GM21529 (cell line): ENCODE measurements around the gene ACSM3.
"Not testable (repeated sequence)": the region's sequence is repeated elsewhere in the genome, so short reads cannot be mapped to it uniquely, and the experiment has no call there.

ENCODE experiments used
- ATAC-seq: cut with Tn5 transposase; IDR thresholded peaks from one replicate; pipeline ENCODE4 v1.9.1; 2021; ENCODE audit not compliant: unreplicated experiment

The ACSM3 gene

DNA sequence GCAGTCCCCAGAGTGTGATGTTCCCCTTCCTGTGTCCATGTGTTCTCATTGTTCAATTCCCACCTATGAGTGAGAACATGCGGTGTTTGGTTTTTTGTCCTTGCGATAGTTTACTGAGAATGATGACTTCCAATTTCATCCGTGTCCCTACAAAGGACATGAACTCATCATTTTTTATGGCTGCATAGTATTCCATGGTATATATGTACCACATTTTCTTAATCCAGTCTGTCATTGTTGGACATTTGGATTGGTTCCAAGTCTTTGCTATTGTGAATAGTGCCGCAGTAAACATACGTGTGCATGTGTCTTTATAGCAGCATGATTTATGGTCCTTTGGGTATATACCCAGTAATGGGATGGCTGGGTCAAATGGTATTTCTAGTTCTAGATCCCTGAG, 8.0 kb upstream of the ACSM3 start:
- ATAC-seq, result not testable (repeated sequence)

DNA sequence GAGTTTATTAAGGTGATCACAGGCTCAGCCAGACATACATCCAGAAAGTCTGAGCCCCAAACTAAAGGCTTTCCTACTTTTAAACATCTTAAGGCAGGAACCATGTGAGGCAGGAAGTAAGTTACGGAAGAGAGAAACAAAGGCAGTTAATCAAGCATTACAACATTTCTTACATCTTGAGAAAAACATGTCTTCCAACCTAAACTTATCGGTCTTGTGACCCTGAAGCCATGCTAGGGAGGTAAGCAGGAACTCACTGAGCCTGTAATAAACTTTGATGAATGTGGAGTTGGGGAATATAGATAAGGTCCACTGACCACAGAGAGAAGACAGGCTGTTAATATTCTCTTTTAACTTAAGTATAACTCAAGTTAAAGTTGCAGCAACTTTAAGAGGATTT, 3.5 kb upstream of the ACSM3 start:
- no peak for ATAC-seq

DNA sequence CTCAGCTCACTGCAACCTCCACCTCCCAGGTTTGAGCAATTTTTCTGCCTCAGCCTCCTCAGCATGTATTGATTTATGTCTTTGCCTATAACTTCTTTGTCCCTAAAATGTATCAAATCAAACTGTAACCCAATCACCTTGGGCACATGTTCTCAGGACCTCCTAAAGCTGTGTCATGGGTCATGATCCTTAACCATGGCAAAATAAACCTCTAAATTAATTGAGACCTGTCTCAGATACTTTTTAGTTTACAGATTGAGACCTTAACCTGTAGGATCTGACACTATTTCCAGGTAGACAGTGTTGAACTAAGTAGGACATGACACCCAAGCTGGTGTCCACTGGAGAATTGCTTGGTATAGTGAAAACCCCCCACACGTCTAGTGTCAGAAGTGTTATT, 2.6 kb upstream of the ACSM3 start:
- no peak for ATAC-seq

DNA sequence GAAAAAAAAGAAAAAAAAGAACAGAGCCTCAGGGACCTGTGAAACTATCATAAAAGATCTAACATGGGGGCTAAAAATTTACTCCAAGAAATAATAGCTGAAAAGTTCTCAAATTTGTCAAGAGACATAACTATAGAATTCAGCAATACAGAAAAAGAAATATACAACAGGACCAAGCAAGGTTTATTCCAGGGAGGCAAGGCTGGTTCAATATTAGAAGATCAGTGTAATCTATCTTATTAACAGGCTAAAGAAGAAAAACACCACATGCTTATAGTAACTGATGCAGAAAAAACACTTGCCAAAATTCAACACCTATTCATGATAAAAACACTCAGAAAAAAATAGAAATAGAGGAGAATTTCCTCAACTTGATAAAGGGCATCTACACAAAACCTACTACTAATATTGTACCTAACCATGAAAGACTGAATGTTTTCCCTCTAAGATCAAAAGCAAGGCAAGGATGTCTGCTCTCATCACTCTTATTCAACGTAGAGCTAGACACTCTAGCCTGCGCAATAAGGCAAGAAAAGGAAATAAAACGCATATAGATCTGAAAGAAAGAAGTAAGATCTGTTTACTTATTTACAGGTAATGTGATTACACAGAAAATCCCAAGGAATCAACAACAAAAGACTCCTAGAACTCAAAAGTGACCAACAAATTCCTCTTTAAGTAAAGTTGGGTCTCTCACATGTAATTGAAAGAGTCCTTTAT, 1.2 kb upstream of the ACSM3 start:
- ATAC-seq, result no peak

DNA sequence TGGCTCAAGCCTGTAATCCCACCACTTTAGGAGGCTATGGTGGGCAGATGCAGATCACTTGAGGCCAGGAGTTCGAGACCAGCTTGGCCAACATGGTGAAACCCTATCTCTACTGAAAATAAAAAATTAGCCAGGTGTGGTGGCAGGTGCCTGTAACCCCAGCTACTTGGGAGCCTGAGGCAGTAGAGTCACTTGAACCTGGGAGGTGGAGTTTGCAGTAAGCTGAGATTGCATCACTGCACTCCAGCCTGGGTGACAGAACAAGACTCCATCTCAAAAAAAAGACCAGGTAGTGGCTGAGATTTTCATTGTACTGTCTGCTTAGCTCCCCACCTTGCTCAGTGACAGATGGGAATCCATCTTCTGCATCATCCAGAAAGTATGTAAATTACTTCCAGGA, 634 bp downstream of the ACSM3 start:
- not testable (repeated sequence) for ATAC-seq

DNA sequence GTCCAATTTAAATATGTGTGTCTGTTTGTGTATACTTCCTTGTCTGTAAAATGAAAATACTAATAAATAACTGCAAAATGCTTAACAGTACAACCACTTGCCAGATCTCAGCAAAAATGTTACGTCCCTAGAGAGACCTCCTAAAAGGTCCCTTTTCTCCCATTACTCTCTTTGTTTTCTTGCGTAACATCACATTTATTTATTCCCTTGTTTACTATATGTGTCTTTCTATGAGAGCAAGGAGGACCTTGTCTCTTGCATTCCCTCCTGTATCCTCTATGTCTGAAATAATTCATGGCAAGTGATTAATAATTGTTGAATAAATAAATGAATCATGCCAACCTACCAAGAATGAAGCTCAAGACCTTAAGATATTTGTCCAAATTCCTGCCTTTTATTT, 1.9 kb downstream of the ACSM3 start:
- ATAC-seq, result no peak

DNA sequence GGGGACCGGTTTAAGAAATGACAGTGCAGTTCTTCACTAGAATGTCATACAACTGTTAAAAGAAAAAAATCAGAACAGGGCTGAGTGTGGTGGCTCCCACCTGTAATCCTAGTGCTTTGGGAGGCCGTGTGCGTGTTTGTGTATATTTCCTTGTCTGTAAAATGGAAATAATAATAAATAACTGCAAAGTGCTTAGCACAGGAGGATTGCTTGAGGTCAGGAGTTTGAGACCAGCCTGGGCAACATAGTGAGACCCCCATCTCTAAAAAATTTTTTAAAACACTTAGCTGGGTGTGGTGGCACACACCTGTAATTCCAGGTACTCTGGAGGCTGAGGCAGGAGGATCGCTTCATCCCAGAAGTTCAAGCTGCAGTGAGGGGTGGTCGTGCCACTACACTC, 2.5 kb downstream of the ACSM3 start:
- no peak for ATAC-seq

DNA sequence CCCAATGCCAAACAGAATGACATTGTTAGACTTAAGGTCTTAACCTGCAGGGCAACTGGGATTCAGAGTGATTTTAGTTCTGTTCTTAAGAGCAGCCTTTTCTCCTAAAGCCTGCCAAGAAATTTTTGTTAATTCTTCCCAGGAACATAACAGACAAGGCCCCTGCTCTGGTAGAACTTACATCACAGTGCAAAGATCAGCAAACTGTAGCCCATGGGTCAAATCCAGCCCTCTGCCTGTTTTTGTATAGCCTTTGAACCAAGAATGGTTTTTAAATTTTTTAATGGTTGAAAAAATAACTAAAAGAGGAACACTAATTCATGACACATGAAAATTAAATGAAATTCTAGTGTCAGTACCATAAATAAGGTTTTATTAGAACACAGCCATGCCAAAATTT, 3.8 kb downstream of the ACSM3 start:
- no peak for ATAC-seq

DNA sequence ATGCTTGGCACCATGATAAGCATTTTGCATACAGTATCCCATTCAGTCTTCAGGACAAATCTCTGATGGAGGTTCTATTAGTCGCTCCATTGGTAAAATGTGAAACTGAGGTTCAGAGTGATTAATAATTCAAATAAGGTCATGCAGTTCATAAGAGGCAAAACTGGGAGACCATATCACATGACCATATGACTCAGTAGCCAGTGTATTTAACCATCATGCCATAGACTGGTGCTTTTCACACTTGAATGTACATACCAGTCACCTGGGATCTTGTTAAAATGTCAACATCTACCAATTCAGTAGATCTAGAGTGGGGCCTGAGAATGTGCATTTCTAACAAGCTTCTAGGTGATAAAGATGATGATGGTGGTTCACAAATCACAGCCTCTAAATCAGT, 4.3 kb downstream of the ACSM3 start:
- ATAC-seq, result no peak

DNA sequence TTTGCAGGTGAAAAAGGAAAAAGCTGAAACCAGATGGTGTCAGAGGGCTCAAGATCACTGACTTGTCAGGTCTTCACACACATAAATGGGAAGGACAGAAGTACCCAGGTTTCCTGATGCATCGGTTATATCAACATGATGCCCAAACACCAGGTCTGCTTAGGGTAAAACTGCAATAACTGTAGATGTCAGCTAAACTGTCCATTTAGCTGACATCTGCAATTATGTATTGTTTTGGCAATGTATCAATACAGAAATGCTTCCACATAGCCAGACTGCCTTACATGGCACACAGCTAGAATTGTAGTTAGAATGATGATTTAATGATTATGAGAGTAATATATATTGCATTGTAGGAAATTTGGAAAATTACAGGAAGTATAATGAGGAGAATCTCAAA, 5.0 kb downstream of the ACSM3 start:
- no peak for ATAC-seq

DNA sequence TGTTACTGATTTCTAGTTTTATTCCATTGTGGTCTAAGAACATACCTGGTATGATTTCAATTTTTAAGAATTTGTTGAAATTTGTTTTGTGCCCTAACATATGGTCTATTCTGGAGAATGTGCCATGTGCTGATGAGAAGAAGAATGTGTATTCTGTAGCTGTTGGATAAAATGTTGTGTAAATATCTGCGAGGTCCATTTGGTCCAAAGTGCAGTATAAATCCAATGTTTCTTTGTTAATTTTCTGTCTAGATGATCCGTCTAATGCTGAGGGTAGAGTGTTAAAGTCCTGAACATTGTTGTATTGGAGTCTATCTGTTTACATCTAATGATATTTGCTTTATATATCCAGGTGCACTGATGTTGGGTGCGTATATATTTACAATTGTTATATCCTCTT, 9.9 kb downstream of the ACSM3 start:
- no peak for ATAC-seq

DNA sequence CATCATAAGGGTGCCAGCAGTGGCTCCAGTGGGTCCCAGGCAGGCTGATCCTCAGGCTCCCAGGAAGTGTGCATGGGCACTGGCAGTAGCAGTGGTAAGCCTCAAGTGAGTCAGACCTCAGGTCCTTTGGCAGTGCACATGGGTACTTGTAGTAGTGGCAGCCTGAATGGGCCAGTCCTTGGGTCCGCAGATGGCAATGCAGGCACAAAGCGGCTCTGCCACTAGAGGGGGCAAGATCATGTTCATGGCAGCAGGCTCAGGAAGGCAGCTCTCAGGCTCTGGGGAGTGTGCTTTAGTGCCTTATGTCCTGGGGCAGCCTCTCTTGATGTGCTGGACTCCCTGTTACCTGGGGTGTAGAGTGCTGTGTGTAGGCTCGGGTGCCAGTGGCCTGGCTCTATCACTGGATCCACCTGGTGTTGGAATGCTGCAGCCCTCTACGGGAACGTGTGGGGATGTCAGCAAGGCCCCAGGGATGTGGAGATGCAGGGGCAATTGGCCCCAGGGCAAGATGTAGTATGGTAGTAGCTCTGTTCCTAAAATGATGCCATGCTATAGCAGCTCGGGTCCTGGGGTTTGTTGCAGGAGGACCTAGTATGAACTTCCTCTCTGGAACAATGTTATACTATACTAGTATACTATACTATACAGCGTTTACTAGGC, 11.0 kb downstream of the ACSM3 start:
- ATAC-seq, result no peak

DNA sequence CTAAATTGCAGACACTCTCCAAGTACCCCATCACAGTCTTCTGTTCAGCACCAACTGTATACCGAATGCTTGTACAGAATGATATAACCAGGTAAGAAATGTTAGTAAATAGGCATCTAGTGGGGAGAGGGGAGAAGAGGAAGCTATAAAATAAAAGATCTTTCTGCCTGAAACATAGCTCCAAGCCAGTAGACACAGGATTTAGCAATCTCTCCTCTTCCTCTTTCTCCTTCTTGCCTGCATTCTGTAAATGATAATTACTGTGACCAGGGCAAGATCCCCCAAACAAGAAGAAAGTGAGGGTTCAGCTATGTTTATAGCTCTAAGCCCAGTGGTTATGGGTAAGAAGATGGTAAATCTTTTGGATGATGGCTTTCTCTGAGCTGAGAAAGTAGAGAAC, 17.9 kb downstream of the ACSM3 start:
- ATAC-seq, result no peak

DNA sequence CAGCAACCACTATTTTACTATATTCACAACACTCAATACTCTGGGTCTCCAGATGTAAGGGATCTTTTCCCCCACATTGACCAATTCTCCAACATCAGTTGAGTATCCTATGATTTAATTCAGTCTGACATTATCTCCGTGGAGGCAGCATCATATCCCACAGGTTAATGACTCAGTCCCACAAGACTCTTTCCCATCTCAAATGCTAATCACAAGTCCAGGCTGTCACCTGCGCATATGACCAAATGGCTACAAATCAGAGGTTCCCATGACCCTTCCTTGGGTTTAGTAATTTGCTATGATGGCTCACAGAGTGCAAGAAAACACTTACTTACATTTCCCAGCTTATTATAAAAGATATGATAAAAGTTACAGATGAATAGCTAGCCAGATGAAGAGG, 18.7 kb downstream of the ACSM3 start:
- no peak for ATAC-seq

DNA sequence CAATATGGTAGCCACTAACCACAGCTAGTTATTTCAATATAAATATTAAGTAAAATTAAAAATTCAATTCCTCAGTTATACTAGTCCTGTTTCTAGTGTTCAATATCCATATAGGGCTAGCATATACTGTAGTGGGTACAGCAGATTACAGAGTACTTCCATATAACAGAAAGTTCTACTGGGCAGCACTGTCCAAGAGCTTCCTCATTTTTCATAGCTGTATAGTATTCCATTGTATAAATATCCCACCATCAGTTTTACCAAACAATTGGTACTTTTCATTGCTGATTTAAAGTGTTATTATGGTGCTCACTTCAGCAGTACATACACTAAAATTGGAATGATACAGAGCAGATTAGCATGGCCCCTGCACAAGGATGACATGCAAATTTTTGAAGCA, 20.4 kb downstream of the ACSM3 start:
- ATAC-seq, result no peak

DNA sequence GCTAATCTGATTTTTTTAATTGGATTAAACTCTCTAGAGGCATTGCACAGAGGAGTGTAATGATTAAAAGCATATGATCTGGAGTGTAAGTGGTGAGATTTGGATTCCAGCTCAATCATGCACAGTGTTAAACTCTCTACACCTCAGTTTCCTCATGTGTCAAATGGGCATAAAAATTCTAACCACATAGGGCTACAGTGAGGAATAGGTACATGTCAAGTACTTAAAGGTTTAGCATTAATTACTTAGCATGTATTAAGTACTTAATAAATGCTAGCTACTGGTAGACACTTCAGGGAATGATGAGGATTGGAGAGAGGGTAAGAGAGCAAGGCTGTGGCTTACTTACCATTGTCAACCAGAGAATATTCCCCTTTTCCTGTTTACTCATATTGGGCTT, 25.3 kb downstream of the ACSM3 start:
- no peak for ATAC-seq

DNA sequence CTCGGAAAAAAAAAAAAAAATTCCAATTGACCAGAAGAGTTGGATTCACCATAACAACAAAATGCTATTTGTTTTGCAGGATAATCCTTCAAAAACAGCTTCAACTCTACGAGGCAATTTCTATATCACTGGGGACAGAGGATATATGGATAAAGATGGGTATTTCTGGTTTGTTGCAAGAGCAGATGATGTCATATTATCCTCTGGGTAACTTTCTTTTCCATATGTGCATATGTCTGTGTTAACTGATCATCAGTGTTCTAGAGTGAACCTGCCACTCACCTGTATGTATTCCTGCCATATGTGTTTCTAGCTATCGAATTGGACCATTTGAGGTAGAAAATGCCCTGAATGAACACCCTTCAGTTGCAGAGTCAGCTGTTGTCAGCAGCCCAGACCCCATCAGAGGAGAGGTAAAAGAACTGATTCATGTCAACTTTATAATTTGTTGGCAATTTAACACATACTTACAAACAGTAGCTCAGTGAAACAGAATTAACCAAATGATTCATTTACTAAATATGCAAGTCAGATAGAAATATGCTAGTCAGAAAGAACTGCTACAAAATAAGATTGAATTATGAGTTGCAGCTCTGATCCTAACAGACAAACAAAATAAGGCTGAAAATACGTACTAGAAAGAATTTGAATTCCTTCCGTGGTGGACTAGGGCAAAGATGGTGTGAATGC, 28.3 kb downstream of the ACSM3 start:
- ATAC-seq, result no peak

DNA sequence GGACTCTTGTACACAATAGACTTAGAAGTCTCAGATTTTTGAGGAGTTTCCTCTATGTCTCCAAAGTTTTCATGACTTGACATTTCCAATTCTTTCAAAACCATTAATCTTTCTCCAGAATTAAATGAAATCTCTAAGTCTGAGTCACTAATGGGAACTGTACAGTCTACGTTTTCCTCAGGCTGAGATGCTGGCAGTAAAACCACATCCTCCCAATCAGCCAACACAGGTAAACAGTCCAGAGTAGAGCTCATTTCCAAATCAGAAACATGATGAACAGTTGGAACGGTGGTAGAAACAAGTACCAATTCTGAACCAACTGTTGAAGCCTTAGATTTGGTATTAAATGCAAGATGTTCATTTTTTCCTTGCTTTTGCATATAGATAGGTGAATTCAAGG, 34.5 kb downstream of the ACSM3 start:
- ATAC-seq, result no peak

DNA sequence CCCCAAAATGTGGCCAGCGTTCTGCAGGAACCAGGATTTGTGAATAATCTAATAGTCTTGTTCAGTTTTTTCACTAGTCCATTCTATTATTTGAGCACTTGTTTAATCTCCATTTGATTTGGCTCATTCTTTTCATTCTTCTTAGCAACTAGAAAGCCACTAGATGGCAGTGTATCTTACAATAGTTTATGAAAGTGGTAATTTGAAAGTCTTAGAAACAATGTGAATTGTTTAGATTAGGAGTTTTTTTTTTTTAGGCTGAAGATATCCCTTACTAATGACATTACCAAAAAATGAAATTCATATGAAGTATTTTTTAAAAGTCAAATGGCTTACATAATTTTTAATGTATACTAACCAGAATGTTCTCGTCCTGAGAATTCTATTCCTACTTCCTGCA, 35.8 kb downstream of the ACSM3 start:
- ATAC-seq, result no peak

DNA sequence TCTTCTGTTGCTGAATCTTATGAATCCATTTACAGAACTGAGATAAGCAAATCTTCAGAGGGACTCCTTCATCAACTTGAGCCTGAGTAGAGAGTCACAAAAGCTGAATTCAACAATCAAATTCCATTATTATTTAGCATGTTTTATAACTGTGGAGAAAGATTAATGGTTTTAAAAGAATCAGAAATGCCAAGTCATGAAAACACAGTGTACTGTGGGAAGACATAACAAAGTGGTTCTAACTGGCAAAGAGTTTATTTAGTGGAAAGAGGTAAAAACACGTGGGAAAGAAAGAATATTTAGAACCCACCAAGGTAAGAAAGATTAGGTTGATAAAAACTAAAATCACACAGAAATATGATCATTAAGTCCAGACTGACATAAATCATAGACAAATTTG, 37.5 kb downstream of the ACSM3 start:
- no peak for ATAC-seq

DNA sequence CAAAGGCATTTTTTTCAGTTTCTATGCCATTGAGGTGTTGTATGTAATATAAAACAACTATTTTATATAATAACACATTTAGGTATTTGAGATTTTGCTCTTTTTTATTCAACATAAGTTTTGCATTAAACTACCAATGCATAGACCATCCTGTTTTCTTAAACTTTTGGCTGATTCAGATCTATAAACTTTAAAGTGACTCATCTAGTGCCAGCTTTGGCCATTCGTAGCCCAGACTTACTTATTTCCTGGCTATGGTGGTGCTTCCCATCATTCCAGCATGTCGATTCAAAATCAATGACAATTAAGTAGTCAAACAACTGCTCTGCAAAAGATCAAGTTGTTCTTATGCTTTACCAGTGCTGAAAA, 39.4 kb downstream of the ACSM3 start:
- ATAC-seq, result no peak

DNA sequence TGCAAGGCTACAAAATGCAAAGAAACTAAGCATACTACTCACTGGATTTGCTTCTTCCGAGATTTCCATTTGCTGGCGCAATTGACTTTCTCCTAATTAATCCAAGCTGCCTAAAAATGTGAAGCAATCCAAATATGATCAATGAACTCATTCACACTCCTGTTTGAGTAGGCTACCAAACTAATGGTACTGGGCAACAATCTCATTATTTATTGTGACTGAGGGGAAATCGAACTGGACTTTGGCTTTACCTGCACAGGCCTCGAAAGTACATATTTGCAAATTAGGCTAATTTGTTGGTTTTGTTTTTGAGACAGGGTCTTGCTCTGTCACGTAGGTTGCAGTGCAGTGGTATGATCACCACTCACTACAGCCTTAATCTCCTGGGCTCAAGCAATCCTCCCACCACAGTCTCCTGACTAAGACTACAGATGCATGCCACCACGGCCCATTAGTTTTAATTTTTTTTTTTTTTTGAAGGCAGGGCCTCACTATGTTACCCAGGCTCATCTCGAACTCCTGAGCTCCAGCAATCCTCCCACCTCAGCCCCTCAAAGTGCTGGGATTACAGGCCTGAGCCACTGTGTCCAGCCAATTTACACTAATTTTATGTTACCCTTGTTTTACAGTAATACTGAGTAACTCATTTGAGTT, 39.9 kb downstream of the ACSM3 start:
- no peak for ATAC-seq
